ENCODE results near the gene DENND1A.
"Not testable (repeated sequence)": the region's sequence is repeated elsewhere in the genome, so short reads cannot be mapped to it uniquely, and the experiment has no call there.

- TF ChIP-seq CTCF, EZH2, EZH2phosphoT487 (IDR thresholded peaks at IDR 0.05): not testable (repeated sequence)
Measured at GRCh38 chr9:123333058-123333669, 596.8 kb downstream of the DENND1A start.
